ENCODE results near the gene RPS17. TPM values are rescaled to one million over a fixed set of nuclear protein-coding genes. Genes with fewer than 3 reads are reported as not detected.

The RPS17 gene
- total RNA-seq, 1 experiment from 2014 or later: 1,992 TPM

DNA sequence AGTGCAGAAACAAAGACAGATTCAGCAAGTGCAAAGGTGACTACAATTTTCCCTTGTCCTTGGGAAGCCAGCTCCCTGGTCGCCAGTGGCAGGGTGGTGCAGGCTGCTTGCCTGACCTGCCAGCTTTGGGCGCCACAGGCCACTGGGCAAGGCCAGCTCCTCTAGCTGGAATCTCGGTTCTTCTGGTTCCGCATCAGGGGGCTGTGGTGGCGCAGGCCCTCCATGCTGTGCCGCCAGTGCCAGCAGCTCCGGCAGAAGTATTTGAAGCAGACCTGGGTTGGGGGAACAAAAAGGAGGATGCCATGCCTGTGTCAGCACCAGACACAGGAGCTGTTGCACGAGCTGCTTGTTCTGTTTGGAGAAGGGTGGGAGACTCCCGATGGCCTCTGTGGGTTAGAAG, 4.2 kb upstream of the RPS17 start:
- Mint-ChIP-seq H3K4me3 (ENCODE audit: unreplicated experiment) (no peak overlapping the region), H3K4me1 (ENCODE audit: low read depth, unreplicated experiment) (no peaks in the 10 kb centered on the region), H3K27ac (ENCODE audit: unreplicated experiment) (no peak overlapping the region), H3K27me3 (ENCODE audit: insufficient read depth, unreplicated experiment) (no peaks in the 10 kb centered on the region), H3K36me3 (ENCODE audit: insufficient read depth, unreplicated experiment) (peaks cover 20% of the 10 kb centered on the region), H3K9me3 (ENCODE audit: unreplicated experiment) (no peaks in the 10 kb centered on the region)
- intact Hi-C loops (cut with micrococcal nuclease; ENCODE audit: unreplicated experiment): no loop called here
- Histone ChIP-seq H3K4me1 (no peaks in the 10 kb centered on the region), H3K27me3 (replicated peaks; ENCODE audit: control insufficient read depth, insufficient read depth, low read length) (no peaks in the 10 kb centered on the region), H3K9me3 (no peaks in the 10 kb centered on the region), H3K36me3 (ENCODE audit: control insufficient read depth, insufficient read depth, low read length) (no peaks in the 10 kb centered on the region), H3K4me3 (ENCODE audit: low read depth, low read length) (no peak overlapping the region)
- no TSS peak for BruUV-seq (replicated peaks)
- CTCF ChIA-PET: interaction anchor here (1.8 kb wide), 1 partner anchor 13 kb away, joined by 5 read pairs; no protein-coding TSS in a partner anchor
- TF ChIP-seq, protein P1, sequence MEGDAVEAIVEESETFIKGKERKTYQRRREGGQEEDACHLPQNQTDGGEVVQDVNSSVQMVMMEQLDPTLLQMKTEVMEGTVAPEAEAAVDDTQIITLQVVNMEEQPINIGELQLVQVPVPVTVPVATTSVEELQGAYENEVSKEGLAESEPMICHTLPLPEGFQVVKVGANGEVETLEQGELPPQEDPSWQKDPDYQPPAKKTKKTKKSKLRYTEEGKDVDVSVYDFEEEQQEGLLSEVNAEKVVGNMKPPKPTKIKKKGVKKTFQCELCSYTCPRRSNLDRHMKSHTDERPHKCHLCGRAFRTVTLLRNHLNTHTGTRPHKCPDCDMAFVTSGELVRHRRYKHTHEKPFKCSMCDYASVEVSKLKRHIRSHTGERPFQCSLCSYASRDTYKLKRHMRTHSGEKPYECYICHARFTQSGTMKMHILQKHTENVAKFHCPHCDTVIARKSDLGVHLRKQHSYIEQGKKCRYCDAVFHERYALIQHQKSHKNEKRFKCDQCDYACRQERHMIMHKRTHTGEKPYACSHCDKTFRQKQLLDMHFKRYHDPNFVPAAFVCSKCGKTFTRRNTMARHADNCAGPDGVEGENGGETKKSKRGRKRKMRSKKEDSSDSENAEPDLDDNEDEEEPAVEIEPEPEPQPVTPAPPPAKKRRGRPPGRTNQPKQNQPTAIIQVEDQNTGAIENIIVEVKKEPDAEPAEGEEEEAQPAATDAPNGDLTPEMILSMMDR (IDR thresholded peaks at IDR 0.05; ENCODE audit: insufficient read depth in 1 of 2, low read depth in 1 of 2, low read length in 1 of 2, severe bottlenecking in 1 of 2, unreplicated experiment in 1 of 2): no peak
- DNase-seq: no peak
- POLR2A ChIA-PET: no interaction called here

DNA sequence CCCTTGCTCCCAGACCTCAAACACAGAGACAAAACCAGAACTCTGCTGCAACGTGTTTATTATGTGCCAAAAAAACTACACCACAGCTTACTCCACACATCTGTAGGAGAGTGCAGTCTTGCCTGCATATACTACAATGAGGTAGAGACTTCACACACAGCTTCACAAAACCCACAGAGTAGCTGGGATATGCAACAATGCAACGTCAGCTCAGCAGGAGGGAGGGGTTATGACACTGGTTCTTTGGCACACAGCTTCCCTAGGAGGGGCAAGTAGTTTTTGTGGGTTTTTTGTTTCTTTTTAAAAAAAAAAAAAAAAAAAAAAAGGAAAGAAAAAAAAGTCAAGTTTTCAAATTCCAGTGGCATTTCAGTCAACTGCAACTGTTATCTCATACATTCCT, 2.9 kb upstream of the RPS17 start:
- POLR2A ChIA-PET: interaction anchor here (0.9 to 1.2 kb wide), 2 partner anchors 24 to 207 kb away, joined by 3 read pairs; no protein-coding TSS in a partner anchor

DNA sequence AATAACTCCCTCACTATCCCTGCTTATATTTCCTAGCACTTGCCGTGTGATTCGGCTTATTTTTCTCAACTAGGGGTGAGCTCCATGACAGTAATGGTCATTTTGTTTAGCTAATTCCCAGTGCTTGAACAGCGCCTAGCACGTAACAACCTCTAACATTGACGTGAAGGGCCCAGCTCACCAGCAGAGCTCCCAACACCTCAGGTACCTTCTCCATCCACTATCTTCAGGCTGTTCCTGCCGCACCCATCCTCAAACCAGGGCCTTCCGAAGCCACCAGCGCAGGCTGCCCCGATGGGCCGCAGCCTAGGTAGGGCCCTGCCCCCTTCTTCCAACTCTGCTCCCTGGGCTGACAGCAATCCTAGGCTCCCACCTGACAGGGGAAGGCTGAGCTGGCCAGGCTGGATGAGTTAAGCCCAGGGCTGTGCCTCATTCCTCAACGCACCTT, 751 bp upstream of the RPS17 start:
- Mint-ChIP-seq H3K9me3 (ENCODE audit: unreplicated experiment) (no peaks in the 10 kb centered on the region), H3K4me3 (ENCODE audit: unreplicated experiment) (peak overlapping the region; percentile 81), H3K27me3 (ENCODE audit: insufficient read depth, unreplicated experiment) (no peaks in the 10 kb centered on the region), H3K4me1 (ENCODE audit: low read depth, unreplicated experiment) (peaks cover 10% of the 10 kb centered on the region), H3K36me3 (ENCODE audit: insufficient read depth, unreplicated experiment) (peaks cover 55% of the 10 kb centered on the region), H3K27ac (ENCODE audit: unreplicated experiment) (peak overlapping the region; percentile 88)
- ChIA-PET CTCF (interaction anchor here (0.9 to 1.6 kb wide), 2 partner anchors 10 to 471 kb away, joined by 3 to 15 read pairs; partner anchors contain the start of gene C15orf40), POLR2A (interaction anchor here (0.5 to 2.1 kb wide), 6 partner anchors 10 to 209 kb away, joined by 3 to 13 read pairs (median 5); no protein-coding TSS in a partner anchor)
- Histone ChIP-seq H3K36me3 (ENCODE audit: control insufficient read depth, insufficient read depth, low read length) (peaks cover 11% of the 10 kb centered on the region), H3K4me3 (ENCODE audit: low read depth, low read length) (peak overlapping the region; percentile 79), H3K9me3 (no peaks in the 10 kb centered on the region), H3K4me1 (peaks cover 12% of the 10 kb centered on the region), H3K27me3 (replicated peaks; ENCODE audit: control insufficient read depth, insufficient read depth, low read length) (no peaks in the 10 kb centered on the region)
- TSS peak; percentile 93 for BruUV-seq (replicated peaks)
- TF ChIP-seq, protein P1 (IDR thresholded peaks at IDR 0.05; ENCODE audit: insufficient read depth in 1 of 2, low read depth in 1 of 2, low read length in 1 of 2, severe bottlenecking in 1 of 2, unreplicated experiment in 1 of 2): no peak
- intact Hi-C loops (cut with micrococcal nuclease; ENCODE audit: unreplicated experiment): loop anchor here (1.0 to 2.0 kb wide), 2 partner anchors 25 to 460 kb away; no protein-coding TSS in a partner anchor
- DNase-seq: no peak

More for the DNA sequence above, 2.9 kb upstream of the RPS17 start:
- H3K27me3 ChIP-seq (replicated peaks; ENCODE audit: control insufficient read depth, insufficient read depth, low read length): no peaks in the 10 kb centered on the region
- CTCF ChIA-PET: interaction anchor here (1.8 kb wide), 1 partner anchor 12 kb away, joined by 5 read pairs; no protein-coding TSS in a partner anchor
- no TSS peak for BruUV-seq (replicated peaks)
- H3K4me3 Mint-ChIP-seq (ENCODE audit: unreplicated experiment): peak overlapping the region; percentile 24
- no peak overlapping the region for H3K4me3 ChIP-seq (ENCODE audit: low read depth, low read length)
- intact Hi-C loops (cut with micrococcal nuclease; ENCODE audit: unreplicated experiment): no loop called here
- TF ChIP-seq, protein P1 (IDR thresholded peaks at IDR 0.05; ENCODE audit: insufficient read depth in 1 of 2, low read depth in 1 of 2, low read length in 1 of 2, severe bottlenecking in 1 of 2, unreplicated experiment in 1 of 2): no peak
- H3K9me3 Mint-ChIP-seq (ENCODE audit: unreplicated experiment): no peaks in the 10 kb centered on the region
- 0 out of 2 replicates have a peak, but pooled peaks cover 4% of the 10 kb centered on the region for H3K36me3 ChIP-seq (ENCODE audit: control insufficient read depth, insufficient read depth, low read length)
- no peaks in the 10 kb centered on the region for H3K27me3 Mint-ChIP-seq (ENCODE audit: insufficient read depth, unreplicated experiment)
- peaks cover 33% of the 10 kb centered on the region for H3K36me3 Mint-ChIP-seq (ENCODE audit: insufficient read depth, unreplicated experiment)
- peaks cover 5% of the 10 kb centered on the region for H3K4me1 Mint-ChIP-seq (ENCODE audit: low read depth, unreplicated experiment)
- H3K9me3 ChIP-seq: no peaks in the 10 kb centered on the region
- DNase-seq: no peak
- H3K4me1 ChIP-seq: peaks cover 7% of the 10 kb centered on the region
- no peak overlapping the region for H3K27ac Mint-ChIP-seq (ENCODE audit: unreplicated experiment)
